IMR-90 (cell line): Measurements from ENCODE around the gene EDIL3. TPM values are rescaled to one million over a fixed set of nuclear protein-coding genes. Genes with fewer than 3 reads are reported as not detected.

ENCODE experiments used
- ATAC-seq: fragments of 200-7000 bp; cut with Tn5 transposase; 2 replicates; pipeline ENCODE4 v1.9.1; 2020; ENCODE audit warnings: low read depth, mild to moderate bottlenecking, moderate library complexity
- BruUV-seq: library from RNA; stranded (reverse); fragments of 400-500 nt; replicated peaks from 2 replicates; lab custom pipeline; 2021; lab: Mats Ljungman, UMichigan
- CTCF ChIA-PET: fragments of 300-600 bp; formaldehyde crosslinking; extraction: SDS; loops from one replicate; lab custom pipeline; 2021; ENCODE audit warnings: antibody characterized with exemption; lab: Yijun Ruan, JAX
- POLR2A ChIA-PET: fragments of 300-600 bp; sonication (Branson Sonifier 250); formaldehyde crosslinking; loops from one replicate; lab custom pipeline; 2022; ENCODE audit warnings: antibody characterized with exemption; ENCODE audit not compliant: unreplicated experiment; lab: Charles Lee
- DNase-seq: peaks from one replicate; pipeline ENCODE4 v3.0.0; 2013
- H2AFZ ChIP-seq: replicated peaks from 2 replicates; pipeline ENCODE3; 2013; ENCODE audit warnings: low read length, mild to moderate bottlenecking; ENCODE audit not compliant: poor library complexity
- H2AK5ac ChIP-seq: 2 replicates; pipeline ENCODE4 v1.6.1; 2013; ENCODE audit warnings: low read depth, low read length, inconsistent platforms
- H2AK9ac ChIP-seq: replicated peaks from 2 replicates; pipeline ENCODE3; 2013; ENCODE audit warnings: mild to moderate bottlenecking, low read depth, low read length, moderate library complexity; ENCODE audit not compliant: poor library complexity
- H2BK120ac ChIP-seq: 2 replicates; pipeline ENCODE4 v1.6.1; 2013; ENCODE audit warnings: low read depth, low read length, inconsistent platforms
- H2BK15ac ChIP-seq: 3 replicates; pipeline ENCODE4 v1.6.1; 2013; ENCODE audit warnings: low read depth, low read length, inconsistent platforms
- H2BK20ac ChIP-seq: 2 replicates; pipeline ENCODE4 v1.6.1; 2013; ENCODE audit warnings: low read depth, mild to moderate bottlenecking, inconsistent platforms, low read length, moderate library complexity
- H2BK5ac ChIP-seq: 2 replicates; pipeline ENCODE4 v1.6.1; 2013; ENCODE audit warnings: mild to moderate bottlenecking, low read depth, low read length, inconsistent platforms; ENCODE audit not compliant: poor library complexity, severe bottlenecking
- H3K14ac ChIP-seq: replicated peaks from 2 replicates; pipeline ENCODE4 v1.6.1; 2013; ENCODE audit warnings: low read depth, low read length, inconsistent platforms
- H3K18ac ChIP-seq: 2 replicates; pipeline ENCODE4 v1.6.1; 2013; ENCODE audit warnings: low read depth, low read length, control low read depth
- H3K23ac ChIP-seq: 2 replicates; pipeline ENCODE4 v1.6.1; 2013; ENCODE audit warnings: low read depth, low read length, inconsistent platforms
- H3K27ac ChIP-seq: 2 replicates; pipeline ENCODE4 v1.5.1; 2013; ENCODE audit warnings: mild to moderate bottlenecking, control low read depth, low read length; ENCODE audit not compliant: insufficient read depth
- H3K27me3 ChIP-seq: 2 replicates; pipeline ENCODE4 v1.6.1; 2013; ENCODE audit warnings: low read length; ENCODE audit not compliant: control insufficient read depth, insufficient read depth
- H3K36me3 ChIP-seq: 2 replicates; pipeline ENCODE4 v1.6.1; 2013; ENCODE audit warnings: low read length, mixed read lengths; ENCODE audit not compliant: control insufficient read depth, insufficient read depth
- H3K4ac ChIP-seq: 2 replicates; pipeline ENCODE4 v1.6.1; 2013; ENCODE audit warnings: low read depth, low read length, inconsistent platforms
- H3K4me1 ChIP-seq: 2 replicates; pipeline ENCODE4 v1.6.1; 2013; ENCODE audit warnings: low read length, mixed read lengths; ENCODE audit not compliant: control insufficient read depth, insufficient read depth
- H3K4me2 ChIP-seq: 2 replicates; pipeline ENCODE4 v1.6.1; 2013; ENCODE audit warnings: low read depth, mild to moderate bottlenecking, control low read depth, low read length, moderate library complexity
- H3K4me3 ChIP-seq: 2 replicates; pipeline ENCODE4 v1.5.1; 2013; ENCODE audit warnings: low read depth, mild to moderate bottlenecking, control low read depth, low read length, moderate library complexity; ENCODE audit not compliant: insufficient read depth
- H3K56ac ChIP-seq: 2 replicates; pipeline ENCODE4 v1.6.1; 2013; ENCODE audit warnings: low read length, inconsistent platforms; ENCODE audit not compliant: insufficient read depth; ENCODE audit errors: extremely low read depth
- H3K79me1 ChIP-seq, 2 experiments: 2 replicates each; pipeline ENCODE4 v1.6.1; 2013; ENCODE audit warnings: low read length in 2 of 2, inconsistent platforms in 1 of 2, low read depth in 1 of 2
- H3K9ac ChIP-seq: 2 replicates; pipeline ENCODE4 v1.6.1; 2013; ENCODE audit warnings: low read depth, low read length, control low read depth
- H3K9me1 ChIP-seq: 2 replicates; pipeline ENCODE4 v1.6.1; 2013; ENCODE audit warnings: low read length, inconsistent platforms; ENCODE audit not compliant: insufficient read depth
- H3K9me3 ChIP-seq: 2 replicates; pipeline ENCODE4 v1.6.1; 2013; ENCODE audit warnings: low read length; ENCODE audit not compliant: control insufficient read depth, insufficient read depth
- H4K20me1 ChIP-seq: 2 replicates; pipeline ENCODE4 v1.6.1; 2013; ENCODE audit warnings: low read length, inconsistent platforms; ENCODE audit not compliant: insufficient read depth
- H4K5ac ChIP-seq: 2 replicates; pipeline ENCODE4 v1.6.1; 2013; ENCODE audit warnings: mild to moderate bottlenecking, low read depth, low read length, control low read depth
- H4K8ac ChIP-seq, 2 experiments: 2 replicates each; pipeline ENCODE4 v1.6.1; 2013; ENCODE audit warnings: low read depth in 2 of 2, low read length in 2 of 2, control low read depth in 1 of 2, inconsistent platforms in 1 of 2
- H4K91ac ChIP-seq: 2 replicates; pipeline ENCODE4 v1.6.1; 2013; ENCODE audit warnings: low read depth, low read length, inconsistent platforms; ENCODE audit not compliant: insufficient read depth
- CHD1 ChIP-seq: IDR thresholded peaks from 2 replicates; pipeline ENCODE4 v1.6.1; 2012; ENCODE audit warnings: low read depth, low read length, improper control_type of control experiment
- MXI1 ChIP-seq: IDR thresholded peaks from 2 replicates; pipeline ENCODE4 v1.6.1; 2012; ENCODE audit warnings: low read depth, mild to moderate bottlenecking, low read length, moderate library complexity, borderline replicate concordance
- WGBS, 2 experiments: methylation state at CpG; one replicate each; pipeline versions ENCODE4 v1.1.5 to v1.1.7; 2013; ENCODE audit warnings: missing lambda C conversion rate in 2 of 2; ENCODE audit not compliant: insufficient read length in 1 of 2; ENCODE audit errors: extremely low coverage in 2 of 2; 5-methylcytosine and 5-hydroxymethylcytosine counted together
- dilution Hi-C: fragments of 300-500 bp; cut with HindIII; formaldehyde crosslinking; loops from one replicate; pipeline ENCODE4 v1.14.3; 2018; ENCODE audit warnings: low sequenced_read_pairs; ENCODE audit not compliant: unreplicated experiment
- in situ Hi-C: fragments of 300-500 bp; cut with MboI; formaldehyde crosslinking; loops from 3 replicates; pipeline ENCODE4 v1.14.3; 2019; ENCODE audit warnings: low sequenced_read_pairs, inconsistent platforms, mixed read lengths
- intact Hi-C: fragments of 100-400 bp; cut with micrococcal nuclease; formaldehyde crosslinking; loops from 2 replicates; pipeline ENCODE4 v1.10.0; 2022
- polyA plus RNA-seq, 3 experiments: library from polyadenylated mRNA; depleted of rRNA; stranded (reverse); fragments of >200 nt; gene quantifications; 2 replicates each; pipeline ENCODE4 v1.2.3, GENCODE V29; 2012; ENCODE audit warnings: low replicate concordance in 1 of 3
- total RNA-seq: library from RNA; depleted of rRNA; stranded (reverse); fragments of >200 nt; gene quantifications from 2 replicates; pipeline ENCODE4 v1.2.3, GENCODE V29; 2012
- TF ChIP-seq, protein P1 (sequence below): fragments of 150-350 bp; IDR thresholded peaks from 2 replicates; pipeline ENCODE4 v1.6.1; 2016; ENCODE audit warnings: low read depth, mild to moderate bottlenecking, low read length, moderate library complexity, borderline replicate concordance

The EDIL3 gene
- total and polyA plus RNA-seq, 2 of the 4 experiments (the other 2 are of a cell fraction): 55.5 to 82.8 TPM

- Histone ChIP-seq H2BK15ac (peak overlapping the region; percentile 89; the same call in 2 of the 3 replicates), H3K9me3 (no peaks in the 10 kb centered on the region), H3K27ac (peak overlapping the region; percentile 87), H4K91ac (peak overlapping the region; percentile 94), H3K36me3 (no peaks in the 10 kb centered on the region), H3K27me3 (no peaks in the 10 kb centered on the region), H3K79me1 (peaks cover 10 to 27% of the 10 kb centered on the region in 2 experiments), H2AK9ac (peak overlapping the region; percentile 73), H3K14ac (peak overlapping the region; percentile 91), H3K4me1 (peaks cover 4% of the 10 kb centered on the region), H3K56ac (peak overlapping the region; percentile 90), H3K23ac (peak overlapping the region; percentile 77), H4K20me1 (no peaks in the 10 kb centered on the region), H3K9ac (peak overlapping the region; percentile 82), H4K8ac (peak overlapping the region; percentile 55 to 85), H2BK5ac (peak overlapping the region; percentile 94), H3K4me2 (peak overlapping the region; percentile 96), H2BK120ac (peak overlapping the region; percentile 82), H2AK5ac (peak overlapping the region; percentile 68), H3K4me3 (peak overlapping the region; percentile 92), H3K18ac (peak overlapping the region; percentile 92), H2AFZ (peak overlapping the region; percentile 92), H3K4ac (peak overlapping the region; percentile 92), H4K5ac (peak overlapping the region; percentile 79), H3K9me1 (no peaks in the 10 kb centered on the region), H2BK20ac (peak overlapping the region; percentile 58)
- in situ Hi-C loops (no loop called here), intact Hi-C loops (loop anchor here (1.0 to 10.0 kb wide), 6 partner anchors 107 to 667 kb away; no protein-coding TSS in a partner anchor), dilution Hi-C loops (no loop called here)
- TSS peak; percentile 31 for BruUV-seq
- DNase-seq: peak; percentile 53
- TF ChIP-seq CHD1 (0 out of 2 replicates have a peak, but pooled peaks have one; percentile 22), MXI1 (0 out of 2 replicates have a peak, but pooled peaks have one; percentile 11)
- TF ChIP-seq, protein P1, sequence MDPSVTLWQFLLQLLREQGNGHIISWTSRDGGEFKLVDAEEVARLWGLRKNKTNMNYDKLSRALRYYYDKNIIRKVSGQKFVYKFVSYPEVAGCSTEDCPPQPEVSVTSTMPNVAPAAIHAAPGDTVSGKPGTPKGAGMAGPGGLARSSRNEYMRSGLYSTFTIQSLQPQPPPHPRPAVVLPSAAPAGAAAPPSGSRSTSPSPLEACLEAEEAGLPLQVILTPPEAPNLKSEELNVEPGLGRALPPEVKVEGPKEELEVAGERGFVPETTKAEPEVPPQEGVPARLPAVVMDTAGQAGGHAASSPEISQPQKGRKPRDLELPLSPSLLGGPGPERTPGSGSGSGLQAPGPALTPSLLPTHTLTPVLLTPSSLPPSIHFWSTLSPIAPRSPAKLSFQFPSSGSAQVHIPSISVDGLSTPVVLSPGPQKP: no peak
- 0% methylated on average over 1 of the region's 45 CpGs; no CpG with 5 or more reads in 1 of the 2 experiments for WGBS, 2 experiments
- ChIA-PET POLR2A (interaction anchor here (0.6 kb wide), 1 partner anchor 661 kb away, joined by 4 read pairs; no protein-coding TSS in a partner anchor), CTCF (interaction anchor here (0.6 to 0.7 kb wide), 3 partner anchors 182 to 415 kb away, joined by 3 read pairs; no protein-coding TSS in a partner anchor)
- ATAC-seq: peak; percentile 43
Measured at GRCh38 chr5:84382363-84383295, 2.1 kb downstream of the EDIL3 start.
